K562 (cell line): ENCODE results near the gene TMEM181.

Experiments
- CTCF ChIP-seq, 3 experiments: IDR thresholded peaks in 2 of 3; conservative IDR thresholded peaks in 1 of 3; 2 replicates each; pipeline ENCODE4 v1.5.1; 2011 to 2012; ENCODE audit warnings: low read length in 3 of 3, mild to moderate bottlenecking in 3 of 3, control low read depth in 2 of 3, improper control_type of control experiment in 1 of 3, inconsistent platforms in 1 of 3, low read depth in 1 of 3, mixed read lengths in 1 of 3, moderate library complexity in 1 of 3; ENCODE audit not compliant: insufficient read depth in 2 of 3
- EP300 ChIP-seq: IDR thresholded peaks from 2 replicates; pipeline ENCODE4 v1.6.1; 2012; ENCODE audit warnings: low read length, improper control_type of control experiment
- MIER1 ChIP-seq: fragments of 450-650 bp; IDR thresholded peaks from 2 replicates; pipeline ENCODE4 v1.6.1; 2016; ENCODE audit warnings: antibody characterized with exemption, mild to moderate bottlenecking, low read depth
- NFIC ChIP-seq: fragments of 450-650 bp; IDR thresholded peaks from 2 replicates; pipeline ENCODE4 v1.6.1; 2017; ENCODE audit warnings: mild to moderate bottlenecking, inconsistent platforms
- ZBTB8A ChIP-seq: fragments of 450-650 bp; IDR thresholded peaks from 2 replicates; pipeline ENCODE4 v1.6.1; 2018; ENCODE audit warnings: mild to moderate bottlenecking, moderate library complexity; ENCODE audit not compliant: partially characterized antibody
- ZNF121 ChIP-seq: sonication (generic); formaldehyde crosslinking; conservative IDR thresholded peaks from 2 replicates; pipeline ENCODE4 v1.8.0; 2022; ENCODE audit warnings: missing genetic modification reagents
- ZNF449 ChIP-seq: fragments of 250-450 bp; sonication (Bioruptor Pico); IDR thresholded peaks from 2 replicates; pipeline ENCODE4 v1.8.0; 2022; ENCODE audit warnings: moderate library complexity, mild to moderate bottlenecking, inconsistent platforms
- ZNF639 ChIP-seq, 2 experiments: fragments of 200-800 bp in 1 of 2; sonication (Bioruptor generic) in 1 of 2; sonication (generic) in 1 of 2; formaldehyde crosslinking in 1 of 2; IDR thresholded peaks in 1 of 2; conservative IDR thresholded peaks in 1 of 2; 2 replicates each; pipeline versions ENCODE4 v1.5.0 to v1.6.1; 2016 to 2020; ENCODE audit warnings: missing compliant biosample characterization in 1 of 2, missing genetic modification characterization in 1 of 2, missing genetic modification reagents in 1 of 2

GRCh38 chr6:158642097-158642601, 82.3 kb downstream of the TMEM181 start:
- TF ChIP-seq EP300 (no peak), ZNF639 (CRISPR knock-in tag; conservative IDR thresholded peaks at IDR 0.05 in 1 of 2, IDR thresholded peaks at IDR 0.05 in 1 of 2) (no peak), ZNF121 (no peak), ZBTB8A (no peak), CTCF (IDR thresholded peaks at IDR 0.05 in 2 of 3, conservative IDR thresholded peaks at IDR 0.05 in 1 of 3; ENCODE audit: insufficient read depth in 2 of 3, low read depth in 1 of 3, low read length in 3 of 3) (no peak), NFIC (no peak), ZNF449 (CRISPR knock-in tag) (no peak), MIER1 (no peak)
